ENCODE results near the gene LCN2. TPM values are rescaled to one million over a fixed set of nuclear protein-coding genes. Genes with fewer than 3 reads are reported as not detected.

The LCN2 gene
- total RNA-seq, 1 experiment from 2014 or later: 1.3 TPM

DNA sequence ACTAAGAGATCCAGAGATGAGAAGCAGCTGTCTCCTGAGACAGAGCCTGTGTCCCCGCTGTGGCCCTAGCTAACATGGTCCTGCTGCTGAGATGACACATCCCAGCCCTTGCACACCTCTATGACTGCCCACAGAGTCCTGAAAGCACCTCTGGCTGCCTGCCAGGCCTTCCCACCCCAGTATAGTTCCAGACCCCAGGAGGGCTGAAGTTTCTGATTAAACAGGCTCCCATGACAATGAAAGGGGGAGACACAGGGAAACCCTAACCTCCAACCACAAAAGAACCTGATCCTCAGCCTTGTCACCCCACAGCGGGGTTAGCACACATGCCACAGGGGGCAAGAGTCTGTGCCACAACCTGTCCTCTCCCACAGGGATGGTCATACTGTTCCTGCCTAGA, 26.5 kb downstream of the LCN2 start:
- Mint-ChIP-seq H3K27ac (no peak overlapping the region), H3K36me3 (peaks cover 26% of the 10 kb centered on the region), H3K27me3 (ENCODE audit: low read depth) (no peaks in the 10 kb centered on the region), H3K9me3 (no peaks in the 10 kb centered on the region), H3K4me1 (no peaks in the 10 kb centered on the region), H3K4me3 (no peak overlapping the region)
- TF ChIP-seq GTF2I (CRISPR knock-in tag; conservative IDR thresholded peaks at IDR 0.05): no peak
- no peak for TF ChIP-seq RELA (CRISPR knock-in tag; IDR thresholded peaks at IDR 0.05; ENCODE audit: borderline replicate concordance)
- no peak for TF ChIP-seq SMAD4 (CRISPR knock-in tag; IDR thresholded peaks at IDR 0.05)
- TF ChIP-seq ATF2 (CRISPR knock-in tag; IDR thresholded peaks at IDR 0.05; ENCODE audit: borderline replicate concordance, low read depth): no peak
- no peak for TF ChIP-seq ATF1 (CRISPR knock-in tag; IDR thresholded peaks at IDR 0.05)
- no peak for TF ChIP-seq HMGA2 (CRISPR knock-in tag; IDR thresholded peaks at IDR 0.05)
- TF ChIP-seq ATF6 (CRISPR knock-in tag; IDR thresholded peaks at IDR 0.05): no peak
- TF ChIP-seq ETV6 (CRISPR knock-in tag; IDR thresholded peaks at IDR 0.05): no peak
- TF ChIP-seq, protein P1, sequence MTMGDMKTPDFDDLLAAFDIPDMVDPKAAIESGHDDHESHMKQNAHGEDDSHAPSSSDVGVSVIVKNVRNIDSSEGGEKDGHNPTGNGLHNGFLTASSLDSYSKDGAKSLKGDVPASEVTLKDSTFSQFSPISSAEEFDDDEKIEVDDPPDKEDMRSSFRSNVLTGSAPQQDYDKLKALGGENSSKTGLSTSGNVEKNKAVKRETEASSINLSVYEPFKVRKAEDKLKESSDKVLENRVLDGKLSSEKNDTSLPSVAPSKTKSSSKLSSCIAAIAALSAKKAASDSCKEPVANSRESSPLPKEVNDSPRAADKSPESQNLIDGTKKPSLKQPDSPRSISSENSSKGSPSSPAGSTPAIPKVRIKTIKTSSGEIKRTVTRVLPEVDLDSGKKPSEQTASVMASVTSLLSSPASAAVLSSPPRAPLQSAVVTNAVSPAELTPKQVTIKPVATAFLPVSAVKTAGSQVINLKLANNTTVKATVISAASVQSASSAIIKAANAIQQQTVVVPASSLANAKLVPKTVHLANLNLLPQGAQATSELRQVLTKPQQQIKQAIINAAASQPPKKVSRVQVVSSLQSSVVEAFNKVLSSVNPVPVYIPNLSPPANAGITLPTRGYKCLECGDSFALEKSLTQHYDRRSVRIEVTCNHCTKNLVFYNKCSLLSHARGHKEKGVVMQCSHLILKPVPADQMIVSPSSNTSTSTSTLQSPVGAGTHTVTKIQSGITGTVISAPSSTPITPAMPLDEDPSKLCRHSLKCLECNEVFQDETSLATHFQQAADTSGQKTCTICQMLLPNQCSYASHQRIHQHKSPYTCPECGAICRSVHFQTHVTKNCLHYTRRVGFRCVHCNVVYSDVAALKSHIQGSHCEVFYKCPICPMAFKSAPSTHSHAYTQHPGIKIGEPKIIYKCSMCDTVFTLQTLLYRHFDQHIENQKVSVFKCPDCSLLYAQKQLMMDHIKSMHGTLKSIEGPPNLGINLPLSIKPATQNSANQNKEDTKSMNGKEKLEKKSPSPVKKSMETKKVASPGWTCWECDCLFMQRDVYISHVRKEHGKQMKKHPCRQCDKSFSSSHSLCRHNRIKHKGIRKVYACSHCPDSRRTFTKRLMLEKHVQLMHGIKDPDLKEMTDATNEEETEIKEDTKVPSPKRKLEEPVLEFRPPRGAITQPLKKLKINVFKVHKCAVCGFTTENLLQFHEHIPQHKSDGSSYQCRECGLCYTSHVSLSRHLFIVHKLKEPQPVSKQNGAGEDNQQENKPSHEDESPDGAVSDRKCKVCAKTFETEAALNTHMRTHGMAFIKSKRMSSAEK (CRISPR knock-in tag; IDR thresholded peaks at IDR 0.05; ENCODE audit: borderline replicate concordance): no peak
- no peak for TF ChIP-seq PRRX2 (CRISPR knock-in tag; IDR thresholded peaks at IDR 0.05)
- TF ChIP-seq ZBTB21 (CRISPR knock-in tag; IDR thresholded peaks at IDR 0.05; ENCODE audit: borderline replicate concordance): no peak
- no peak for TF ChIP-seq E2F1 (CRISPR knock-in tag; IDR thresholded peaks at IDR 0.05)
- TF ChIP-seq GRHL2 (CRISPR knock-in tag; IDR thresholded peaks at IDR 0.05; ENCODE audit: insufficient replicate concordance, severe bottlenecking): no peak
- TF ChIP-seq ZNF232 (CRISPR knock-in tag; IDR thresholded peaks at IDR 0.05): no peak
- no peak for TF ChIP-seq ZNF121 (CRISPR knock-in tag; IDR thresholded peaks at IDR 0.05)
- no peak for TF ChIP-seq JAZF1 (CRISPR knock-in tag; IDR thresholded peaks at IDR 0.05)
- CTCF ChIA-PET: interaction anchor here (1.4 kb wide), 1 partner anchor 28 kb away, joined by 3 read pairs; no protein-coding TSS in a partner anchor
- DNase-seq (ENCODE audit: low spot score) (no peak), ATAC-seq (no peak)
- POLR2A ChIA-PET: no interaction called here

DNA sequence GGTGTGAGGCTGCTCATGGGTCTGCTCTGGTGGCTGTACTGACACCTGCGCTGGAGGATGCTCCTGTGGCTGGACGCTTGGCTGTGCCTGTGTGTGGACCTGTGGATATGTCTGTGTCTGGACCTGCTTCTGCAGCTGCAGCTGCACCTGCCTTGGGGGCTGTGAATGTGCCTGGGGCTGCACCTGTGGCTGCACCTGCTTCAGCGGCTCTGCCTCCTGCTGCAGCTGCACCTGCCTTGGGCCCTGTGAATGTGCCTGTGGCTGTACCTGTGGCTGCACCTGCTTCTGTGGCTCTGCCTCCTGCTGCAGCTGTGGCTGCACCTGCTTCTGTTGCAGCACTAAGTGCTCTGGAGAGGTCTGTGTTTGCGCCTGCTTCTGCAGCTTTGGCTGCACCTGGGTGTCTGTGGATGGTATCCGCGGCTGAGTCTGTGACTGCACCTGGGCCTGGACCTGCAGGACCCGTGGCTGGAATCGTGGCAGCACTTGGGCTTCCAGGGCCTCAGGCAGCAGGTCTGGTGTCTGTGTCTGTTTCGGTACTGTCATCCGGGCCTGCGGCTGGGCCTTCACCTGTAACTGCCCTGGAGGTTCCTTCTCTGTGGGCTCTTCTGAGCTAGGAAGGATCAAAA, 29.7 kb downstream of the LCN2 start:
- Mint-ChIP-seq H3K9me3 (no peaks in the 10 kb centered on the region), H3K27me3 (ENCODE audit: low read depth) (no peaks in the 10 kb centered on the region), H3K36me3 (peaks cover 29% of the 10 kb centered on the region), H3K4me3 (no peak overlapping the region), H3K4me1 (no peaks in the 10 kb centered on the region), H3K27ac (no peak overlapping the region)
- no peak for DNase-seq (ENCODE audit: low spot score)
- POLR2A ChIA-PET: no interaction called here
- CTCF ChIA-PET: interaction anchor here (1.2 to 1.4 kb wide), 2 partner anchors 54 to 61 kb away, joined by 3 to 5 read pairs; no protein-coding TSS in a partner anchor
- TF ChIP-seq ZNF263 (CRISPR knock-in tag; IDR thresholded peaks at IDR 0.05; ENCODE audit: low read depth) (no peak), ZNF425 (CRISPR knock-in tag; conservative IDR thresholded peaks at IDR 0.05) (no peak), ZNF219 (CRISPR knock-in tag; IDR thresholded peaks at IDR 0.05; ENCODE audit: borderline replicate concordance) (no peak), FOXK1 (CRISPR knock-in tag; IDR thresholded peaks at IDR 0.05) (no peak), ETV6 (CRISPR knock-in tag; IDR thresholded peaks at IDR 0.05) (no peak), ZMAT4 (CRISPR knock-in tag; IDR thresholded peaks at IDR 0.05) (no peak), SP1 (CRISPR knock-in tag; conservative IDR thresholded peaks at IDR 0.05) (no peak), RORB (CRISPR knock-in tag; IDR thresholded peaks at IDR 0.05) (no peak), FOXJ3 (CRISPR knock-in tag; IDR thresholded peaks at IDR 0.05; ENCODE audit: borderline replicate concordance) (no peak)
- ATAC-seq: no peak

Data from WTC11 (cell line).